Measurements from ENCODE around the gene PTPRB. TPM values are rescaled to one million over a fixed set of nuclear protein-coding genes. Genes with fewer than 3 reads are reported as not detected.
"Not testable (repeated sequence)": the region's sequence is repeated elsewhere in the genome, so short reads cannot be mapped to it uniquely, and the experiment has no call there.

The PTPRB gene
- total RNA-seq, 4 donors from 2014 or later: 2.0 to 15.9 (median 8.0) TPM

DNA sequence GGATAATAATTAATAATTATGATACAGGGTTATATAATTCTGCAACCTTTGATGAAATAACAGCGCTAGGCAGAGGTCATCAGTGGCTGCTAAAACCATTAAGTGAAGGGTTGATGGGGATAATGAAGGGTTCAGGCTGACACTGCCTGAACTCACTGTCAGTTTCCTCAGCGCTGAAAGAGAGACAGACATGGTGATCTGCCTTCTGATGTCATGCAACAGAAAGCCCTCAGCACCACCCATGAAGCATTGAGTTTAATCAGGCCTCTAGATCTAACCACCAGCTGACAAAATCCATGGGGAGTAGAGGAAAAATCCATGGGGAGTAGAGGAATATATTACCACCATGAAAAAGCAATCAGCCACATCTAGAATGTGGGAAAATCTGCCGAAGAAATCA lies 107.6 kb downstream of the PTPRB start:
- WGBS: 90% methylated on average over 3 of the region's 3 CpGs
- DNase-seq (ENCODE audit: low spot score in 2 of 2): no peak
- no peaks in the 10 kb centered on the region for H3K27me3 ChIP-seq
- no peak for TF ChIP-seq POLR2AphosphoS5 (IDR thresholded peaks at IDR 0.05)
- no peak for TF ChIP-seq POLR2A (IDR thresholded peaks at IDR 0.05)
- TF ChIP-seq, protein P1, sequence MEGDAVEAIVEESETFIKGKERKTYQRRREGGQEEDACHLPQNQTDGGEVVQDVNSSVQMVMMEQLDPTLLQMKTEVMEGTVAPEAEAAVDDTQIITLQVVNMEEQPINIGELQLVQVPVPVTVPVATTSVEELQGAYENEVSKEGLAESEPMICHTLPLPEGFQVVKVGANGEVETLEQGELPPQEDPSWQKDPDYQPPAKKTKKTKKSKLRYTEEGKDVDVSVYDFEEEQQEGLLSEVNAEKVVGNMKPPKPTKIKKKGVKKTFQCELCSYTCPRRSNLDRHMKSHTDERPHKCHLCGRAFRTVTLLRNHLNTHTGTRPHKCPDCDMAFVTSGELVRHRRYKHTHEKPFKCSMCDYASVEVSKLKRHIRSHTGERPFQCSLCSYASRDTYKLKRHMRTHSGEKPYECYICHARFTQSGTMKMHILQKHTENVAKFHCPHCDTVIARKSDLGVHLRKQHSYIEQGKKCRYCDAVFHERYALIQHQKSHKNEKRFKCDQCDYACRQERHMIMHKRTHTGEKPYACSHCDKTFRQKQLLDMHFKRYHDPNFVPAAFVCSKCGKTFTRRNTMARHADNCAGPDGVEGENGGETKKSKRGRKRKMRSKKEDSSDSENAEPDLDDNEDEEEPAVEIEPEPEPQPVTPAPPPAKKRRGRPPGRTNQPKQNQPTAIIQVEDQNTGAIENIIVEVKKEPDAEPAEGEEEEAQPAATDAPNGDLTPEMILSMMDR (IDR thresholded peaks at IDR 0.05): no peak
- TF ChIP-seq EP300 (IDR thresholded peaks at IDR 0.05): no peak
- no peaks in the 10 kb centered on the region for H3K9me3 ChIP-seq
- peaks cover 3% of the 10 kb centered on the region for H3K36me3 ChIP-seq
- H3K4me1 ChIP-seq: no peaks in the 10 kb centered on the region
- H3K4me3 ChIP-seq: no peak overlapping the region
- H3K27ac ChIP-seq: no peak overlapping the region

DNA sequence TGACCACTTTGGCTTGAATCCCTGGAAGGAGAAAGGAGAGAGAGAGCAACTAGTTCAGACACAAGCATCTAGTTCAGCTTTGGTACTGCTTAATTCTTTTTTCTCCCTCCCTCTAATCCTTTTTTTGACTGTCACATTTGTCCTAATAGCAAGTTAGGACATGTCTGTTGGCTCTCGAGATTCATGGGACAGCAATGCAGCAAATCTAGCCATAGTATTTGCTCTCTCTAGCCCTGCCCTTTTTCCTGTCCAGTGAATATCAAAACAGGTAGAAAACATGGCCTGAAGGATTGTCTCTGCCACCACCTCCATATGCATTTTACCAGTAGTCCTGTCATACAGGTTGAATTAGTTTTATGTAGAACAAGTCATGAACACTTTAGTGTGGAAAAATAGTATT lies 116.4 kb downstream of the PTPRB start:
- H3K9me3 ChIP-seq: no peaks in the 10 kb centered on the region
- H3K27me3 ChIP-seq: no peaks in the 10 kb centered on the region
- H3K4me1 ChIP-seq: no peaks in the 10 kb centered on the region
- 53% methylated on average over 1 of the region's 1 CpG for WGBS
- no peak overlapping the region for H3K4me3 ChIP-seq
- H3K27ac ChIP-seq: no peak overlapping the region
- DNase-seq (ENCODE audit: low spot score in 2 of 2): no peak
- H3K36me3 ChIP-seq: no peaks in the 10 kb centered on the region
- TF ChIP-seq EP300 (IDR thresholded peaks at IDR 0.05): no peak
- no peak for TF ChIP-seq POLR2AphosphoS5 (IDR thresholded peaks at IDR 0.05)

DNA sequence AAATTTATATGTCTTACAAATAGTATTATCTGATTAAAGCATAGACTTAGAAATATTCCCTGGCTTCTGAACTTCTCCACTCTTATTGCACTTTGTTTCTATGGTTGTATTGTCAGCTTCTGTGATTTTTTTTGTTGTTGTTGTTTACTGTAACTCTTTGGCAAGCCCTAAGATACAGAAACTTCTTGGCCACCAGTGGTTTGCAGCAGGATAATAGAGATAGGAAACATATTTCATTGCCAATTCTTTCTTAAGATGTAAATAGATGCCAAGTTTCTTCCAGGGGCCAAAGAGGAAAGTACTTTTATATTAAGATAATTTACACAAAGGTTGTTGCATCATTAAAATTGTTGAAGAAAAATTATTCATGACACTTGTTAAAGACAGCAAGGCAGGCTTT lies 123.8 kb downstream of the PTPRB start:
- H3K4me1 ChIP-seq: no peaks in the 10 kb centered on the region
- H3K27me3 ChIP-seq: no peaks in the 10 kb centered on the region
- no peak for TF ChIP-seq EP300 (IDR thresholded peaks at IDR 0.05)
- TF ChIP-seq POLR2AphosphoS5 (IDR thresholded peaks at IDR 0.05): no peak
- no peak for TF ChIP-seq POLR2A (IDR thresholded peaks at IDR 0.05)
- TF ChIP-seq, protein P1 (IDR thresholded peaks at IDR 0.05): no peak
- no peak overlapping the region for H3K27ac ChIP-seq
- no peaks in the 10 kb centered on the region for H3K36me3 ChIP-seq
- H3K9me3 ChIP-seq: no peaks in the 10 kb centered on the region
- H3K4me3 ChIP-seq: no peak overlapping the region
- DNase-seq (ENCODE audit: low spot score in 2 of 2): no peak

DNA sequence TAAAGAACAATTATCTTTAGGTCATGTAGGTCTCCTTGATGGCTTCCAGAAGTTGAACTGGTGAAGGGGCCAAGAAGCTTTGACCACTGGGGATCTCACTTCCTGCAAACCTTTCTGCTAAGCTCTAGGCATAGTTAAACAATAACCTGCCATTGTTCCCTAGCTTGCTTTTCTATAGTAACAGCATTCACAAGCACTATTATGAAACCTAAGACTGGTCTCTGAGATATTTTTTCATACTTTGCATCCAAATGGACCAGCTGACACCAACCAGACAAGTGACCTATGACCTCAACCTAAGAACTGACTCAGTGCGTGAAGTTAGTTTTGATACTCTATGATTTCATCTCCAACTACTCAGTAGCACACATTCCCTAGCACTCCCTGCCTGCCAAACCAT lies 129.1 kb downstream of the PTPRB start:
- DNase-seq (ENCODE audit: low spot score in 2 of 2): no peak
- Histone ChIP-seq H3K27me3 (no peaks in the 10 kb centered on the region), H3K36me3 (no peaks in the 10 kb centered on the region), H3K4me1 (no peaks in the 10 kb centered on the region), H3K9me3 (no peaks in the 10 kb centered on the region), H3K27ac (no peak overlapping the region), H3K4me3 (no peak overlapping the region)
- 93% methylated on average over 1 of the region's 1 CpG for WGBS
- TF ChIP-seq POLR2AphosphoS5 (IDR thresholded peaks at IDR 0.05) (no peak), EP300 (IDR thresholded peaks at IDR 0.05) (no peak), POLR2A (IDR thresholded peaks at IDR 0.05) (no peak)
- TF ChIP-seq, protein P1 (IDR thresholded peaks at IDR 0.05): no peak

DNA sequence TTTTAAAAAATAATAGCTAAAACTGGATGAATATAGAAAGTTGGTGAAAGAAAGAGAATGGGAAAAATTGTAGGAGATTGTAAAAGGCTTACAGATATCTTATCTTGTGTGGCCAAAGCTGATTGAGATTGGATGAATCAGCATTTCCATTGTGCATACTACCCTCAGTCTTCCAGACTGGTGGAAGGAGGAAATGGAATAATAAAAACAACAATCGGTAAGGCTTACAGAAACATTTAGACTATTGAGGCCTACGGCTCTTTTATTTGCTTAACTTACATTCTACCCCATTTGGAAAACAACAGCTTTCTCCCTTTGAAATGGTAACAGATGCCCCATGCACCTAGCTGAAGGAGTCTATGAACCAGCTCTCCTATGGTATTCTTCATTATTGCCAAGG lies 129.8 kb downstream of the PTPRB start:
- no peaks in the 10 kb centered on the region for H3K9me3 ChIP-seq
- TF ChIP-seq EP300 (IDR thresholded peaks at IDR 0.05): no peak
- TF ChIP-seq, protein P1 (IDR thresholded peaks at IDR 0.05): no peak
- TF ChIP-seq POLR2AphosphoS5 (IDR thresholded peaks at IDR 0.05): no peak
- TF ChIP-seq POLR2A (IDR thresholded peaks at IDR 0.05): no peak

DNA sequence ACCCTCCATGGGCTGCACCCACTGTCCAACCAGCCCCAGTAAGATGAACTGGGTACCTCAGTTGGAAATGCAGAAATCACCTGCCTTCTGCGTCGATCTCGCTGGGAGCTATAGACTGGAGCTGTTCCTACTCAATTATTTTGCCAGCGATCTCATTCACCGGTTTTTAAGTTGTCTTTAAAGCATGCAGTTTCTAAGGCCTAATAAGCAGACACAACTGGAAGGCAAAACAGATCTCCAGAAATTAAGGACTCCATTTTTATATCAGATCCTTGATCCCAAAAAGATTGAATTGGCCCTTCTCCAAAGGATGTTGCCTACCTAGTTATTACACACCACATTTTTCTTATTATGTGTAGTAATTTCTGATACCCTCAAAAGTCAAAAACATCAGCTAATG lies 139.7 kb downstream of the PTPRB start:
- Histone ChIP-seq H3K9me3 (no peaks in the 10 kb centered on the region), H3K27ac (no peak overlapping the region), H3K36me3 (no peaks in the 10 kb centered on the region), H3K4me3 (no peak overlapping the region), H3K27me3 (no peaks in the 10 kb centered on the region), H3K4me1 (no peaks in the 10 kb centered on the region)
- 87% methylated on average over 5 of the region's 5 CpGs for WGBS
- TF ChIP-seq POLR2AphosphoS5 (IDR thresholded peaks at IDR 0.05): no peak
- TF ChIP-seq POLR2A (IDR thresholded peaks at IDR 0.05): no peak
- no peak for DNase-seq (ENCODE audit: low spot score in 2 of 2)

More for the DNA sequence above, 129.8 kb downstream of the PTPRB start:
- Histone ChIP-seq H3K4me1 (no peaks in the 10 kb centered on the region), H3K27me3 (no peaks in the 10 kb centered on the region), H3K36me3 (no peaks in the 10 kb centered on the region), H3K4me3 (no peak overlapping the region), H3K27ac (no peak overlapping the region)
- WGBS: 67% methylated on average over 2 of the region's 2 CpGs
- no peak for DNase-seq (ENCODE audit: low spot score in 2 of 2)

DNA sequence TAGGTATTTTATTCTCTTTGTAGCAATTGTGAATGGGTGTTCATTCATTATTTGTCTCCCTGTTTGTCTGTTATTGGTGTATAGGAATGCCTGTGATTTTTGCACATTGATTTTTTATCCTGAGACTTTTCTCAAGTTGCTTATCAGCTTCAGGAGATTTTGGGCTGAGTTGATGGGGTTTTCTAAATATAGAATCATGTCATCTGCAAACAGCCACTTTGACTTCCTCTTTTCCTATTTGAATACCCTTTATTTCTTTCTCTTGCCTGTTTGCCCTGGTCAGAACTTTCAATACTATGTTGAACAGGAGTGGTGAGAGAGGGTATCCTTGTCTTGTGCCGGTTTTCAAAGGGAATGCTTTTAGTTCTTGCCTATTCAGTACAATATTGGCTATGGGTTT lies 144.3 kb downstream of the PTPRB start:
- not testable (repeated sequence) for H3K36me3 ChIP-seq; DNase-seq (ENCODE audit: low spot score in 2 of 2); H3K4me3 ChIP-seq; H3K27ac ChIP-seq; H3K9me3 ChIP-seq; H3K4me1 ChIP-seq; H3K27me3 ChIP-seq
- WGBS: 86% methylated on average over 1 of the region's 1 CpG

DNA sequence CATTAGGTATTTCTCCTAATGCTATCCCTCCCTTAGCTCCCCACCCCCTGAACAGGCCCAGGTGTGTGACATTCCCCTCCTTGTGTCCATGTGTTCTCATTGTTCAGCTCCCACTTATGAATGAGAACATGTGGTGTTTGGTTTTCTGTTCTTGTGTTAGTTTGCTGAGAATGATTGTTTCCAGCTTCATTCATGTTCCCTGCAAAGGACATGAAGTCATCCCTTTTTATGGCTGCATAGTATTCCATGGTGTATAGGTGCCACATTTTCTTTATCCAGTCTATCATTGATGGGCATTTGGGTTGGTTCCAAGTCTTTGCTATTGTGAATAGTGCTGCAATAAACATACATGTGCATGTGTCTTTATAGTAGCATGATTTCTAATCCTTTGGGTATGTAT lies 146.3 kb downstream of the PTPRB start:
- H3K27ac ChIP-seq; H3K4me1 ChIP-seq; DNase-seq (ENCODE audit: low spot score in 2 of 2); H3K36me3 ChIP-seq; H3K4me3 ChIP-seq; H3K27me3 ChIP-seq; H3K9me3 ChIP-seq: not testable (repeated sequence)

All from suprapubic skin (tissue), 4 donors.